Loucy (cell line): ENCODE data around the gene CASK.

ENCODE experiments used
- CTCF ChIP-seq: fragments of 200-600 bp; sonication (generic); conservative IDR thresholded peaks from 2 replicates; pipeline ENCODE4 v1.5.1; 2014; ENCODE audit warnings: mild to moderate bottlenecking, antibody characterized with exemption, low read length
- EZH2phosphoT487 ChIP-seq: fragments of 200-600 bp; IDR thresholded peaks from 2 replicates; pipeline ENCODE4 v1.6.1; 2018; ENCODE audit warnings: antibody characterized with exemption, mild to moderate bottlenecking, moderate library complexity, borderline replicate concordance

- TF ChIP-seq CTCF, result no peak
- TF ChIP-seq EZH2phosphoT487, result no peak
These were observed 319.2 kb downstream of the CASK start for GRCh38 chrX:41604177-41604576.
